HL-60 (cell line): ENCODE results near the gene CCDC57.
A peak's percentile ranks its signal among the peaks of the same experiment; 100 is the strongest.

Experiments
- DNase-seq, 2 experiments: peaks; one replicate each; pipeline ENCODE4 v3.0.0-alpha.2; 2010 to 2020; ENCODE audit warnings: low read depth in 1 of 2, low spot score in 1 of 2
- H3K27ac ChIP-seq: fragments of 250-450 bp; sonication (Bioruptor Pico); replicated peaks from 2 replicates; pipeline ENCODE4 v1.5.1; 2020; ENCODE audit warnings: mild to moderate bottlenecking, moderate library complexity
- H3K27me3 ChIP-seq: fragments of 250-450 bp; sonication (Bioruptor Pico); 2 replicates; pipeline ENCODE4 v1.5.1; 2021; ENCODE audit warnings: mild to moderate bottlenecking, moderate library complexity; ENCODE audit not compliant: insufficient read depth, poor library complexity, severe bottlenecking
- H3K4me3 ChIP-seq: replicated peaks from 2 replicates; pipeline ENCODE4 v1.5.1; 2011; ENCODE audit warnings: mild to moderate bottlenecking, control low read depth, low read length; ENCODE audit not compliant: insufficient read depth
- CTCF ChIP-seq: IDR thresholded peaks from one replicate; pipeline ENCODE4 v1.5.1; 2011; ENCODE audit warnings: low read length, control low read depth, inconsistent platforms; ENCODE audit not compliant: insufficient read depth
- GABPA ChIP-seq: IDR thresholded peaks from 2 replicates; pipeline ENCODE4 v1.6.1; 2012; ENCODE audit warnings: low read depth
- POLR2AphosphoS5 ChIP-seq: IDR thresholded peaks from 2 replicates; pipeline ENCODE4 v1.6.1; 2012; ENCODE audit warnings: low read depth
- REST ChIP-seq: IDR thresholded peaks from 2 replicates; pipeline ENCODE4 v1.6.1; 2012; ENCODE audit warnings: low read depth; ENCODE audit not compliant: insufficient replicate concordance
- SPI1 ChIP-seq: IDR thresholded peaks from 2 replicates; pipeline ENCODE4 v1.6.1; 2012; ENCODE audit warnings: low read depth, mild to moderate bottlenecking, borderline replicate concordance

CCDC57 gene

GRCh38 chr17:82096709-82097183, 115.9 kb downstream of the CCDC57 start:
- Histone ChIP-seq H3K27me3 (no peaks in the 10 kb centered on the region), H3K4me3 (peak overlapping the region; percentile 67), H3K27ac (peak overlapping the region; percentile 86)
- no peak for TF ChIP-seq GABPA
- TF ChIP-seq POLR2AphosphoS5: 0 out of 2 replicates have a peak, but pooled peaks have one; percentile 57
- no peak for DNase-seq

- H3K27me3 ChIP-seq: no peaks in the 10 kb centered on the region
- TF ChIP-seq CTCF (no peak), REST (no peak), SPI1 (no peak), GABPA (no peak), POLR2AphosphoS5 (no peak)
- no peak for DNase-seq
- peak overlapping the region; percentile 86; the same call in 1 of the 2 replicates for H3K27ac ChIP-seq
- H3K4me3 ChIP-seq: peak overlapping the region; percentile 67
Measured at GRCh38 chr17:82095777-82096708, 116.6 kb downstream of the CCDC57 start.

- Histone ChIP-seq H3K27ac (no peak overlapping the region), H3K4me3 (no peak overlapping the region)
Measured at GRCh38 chr17:82094931-82095776, 117.5 kb downstream of the CCDC57 start.

More at GRCh38 chr17:82094931-82095776, 117.5 kb downstream of the CCDC57 start:
- no peaks in the 10 kb centered on the region for H3K27me3 ChIP-seq
- DNase-seq: no peak
- no peak for TF ChIP-seq GABPA
- no peak for TF ChIP-seq REST
- no peak for TF ChIP-seq SPI1
- TF ChIP-seq CTCF: no peak
